SK-N-SH treated with all-trans-retinoic acid at 6 μM for 48 hours (cell line): Measurements from ENCODE around the gene ERH.

ENCODE experiments used
- ARNTL ChIP-seq: fragments of 450-650 bp; formaldehyde crosslinking; IDR thresholded peaks from 2 replicates; pipeline ENCODE4 v1.5.0; 2020; ENCODE audit warnings: low read depth, mild to moderate bottlenecking, moderate library complexity, borderline replicate concordance
- ESRRG ChIP-seq: fragments of 250-450 bp; sonication (Bioruptor Pico); IDR thresholded peaks from 2 replicates; pipeline ENCODE4 v1.6.1; 2021; ENCODE audit warnings: mild to moderate bottlenecking
- OSR1 ChIP-seq: fragments of 250-450 bp; sonication (Bioruptor Pico); IDR thresholded peaks from 2 replicates; pipeline ENCODE4 v1.8.0; 2022; ENCODE audit warnings: moderate library complexity, mild to moderate bottlenecking, inconsistent platforms
- PATZ1 ChIP-seq: fragments of 250-450 bp; sonication (Bioruptor Pico); IDR thresholded peaks from 2 replicates; pipeline ENCODE4 v1.8.0; 2020; ENCODE audit warnings: mild to moderate bottlenecking, moderate library complexity, borderline replicate concordance
- RARB ChIP-seq: fragments of 250-450 bp; sonication (Bioruptor Pico); IDR thresholded peaks from 2 replicates; pipeline ENCODE4 v1.8.0; 2021; ENCODE audit warnings: mild to moderate bottlenecking, moderate library complexity
- SNAI2 ChIP-seq: fragments of 250-450 bp; sonication (Bioruptor Pico); IDR thresholded peaks from 2 replicates; pipeline ENCODE4 v1.5.0; 2020; ENCODE audit warnings: mild to moderate bottlenecking, moderate library complexity
- TSHZ2 ChIP-seq: fragments of 250-450 bp; sonication (Bioruptor Pico); IDR thresholded peaks from 2 replicates; pipeline ENCODE4 v1.5.0; 2020; ENCODE audit warnings: mild to moderate bottlenecking, moderate library complexity
- ZFP30 ChIP-seq: fragments of 450-650 bp; formaldehyde crosslinking; IDR thresholded peaks from 2 replicates; pipeline ENCODE4 v1.5.0; 2022; ENCODE audit warnings: mild to moderate bottlenecking, moderate library complexity

- no peak for TF ChIP-seq ARNTL (CRISPR knock-in tag)
- no peak for TF ChIP-seq OSR1 (CRISPR knock-in tag)
- no peak for TF ChIP-seq ESRRG (CRISPR knock-in tag)
- no peak for TF ChIP-seq TSHZ2
- no peak for TF ChIP-seq ZFP30 (CRISPR knock-in tag)
- TF ChIP-seq RARB (CRISPR knock-in tag) = no peak
- TF ChIP-seq SNAI2 (CRISPR knock-in tag) = no peak
- no peak for TF ChIP-seq PATZ1 (CRISPR knock-in tag)
Observed at GRCh38 chr14:69443296-69443805, 45.3 kb upstream of the ERH start.
